ENCODE data around the gene GFOD2. TPM values are rescaled to one million over a fixed set of nuclear protein-coding genes. Genes with fewer than 3 reads are reported as not detected.

The GFOD2 gene, protein sequence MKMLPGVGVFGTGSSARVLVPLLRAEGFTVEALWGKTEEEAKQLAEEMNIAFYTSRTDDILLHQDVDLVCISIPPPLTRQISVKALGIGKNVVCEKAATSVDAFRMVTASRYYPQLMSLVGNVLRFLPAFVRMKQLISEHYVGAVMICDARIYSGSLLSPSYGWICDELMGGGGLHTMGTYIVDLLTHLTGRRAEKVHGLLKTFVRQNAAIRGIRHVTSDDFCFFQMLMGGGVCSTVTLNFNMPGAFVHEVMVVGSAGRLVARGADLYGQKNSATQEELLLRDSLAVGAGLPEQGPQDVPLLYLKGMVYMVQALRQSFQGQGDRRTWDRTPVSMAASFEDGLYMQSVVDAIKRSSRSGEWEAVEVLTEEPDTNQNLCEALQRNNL
- total RNA-seq, result 62.0 TPM

DNA sequence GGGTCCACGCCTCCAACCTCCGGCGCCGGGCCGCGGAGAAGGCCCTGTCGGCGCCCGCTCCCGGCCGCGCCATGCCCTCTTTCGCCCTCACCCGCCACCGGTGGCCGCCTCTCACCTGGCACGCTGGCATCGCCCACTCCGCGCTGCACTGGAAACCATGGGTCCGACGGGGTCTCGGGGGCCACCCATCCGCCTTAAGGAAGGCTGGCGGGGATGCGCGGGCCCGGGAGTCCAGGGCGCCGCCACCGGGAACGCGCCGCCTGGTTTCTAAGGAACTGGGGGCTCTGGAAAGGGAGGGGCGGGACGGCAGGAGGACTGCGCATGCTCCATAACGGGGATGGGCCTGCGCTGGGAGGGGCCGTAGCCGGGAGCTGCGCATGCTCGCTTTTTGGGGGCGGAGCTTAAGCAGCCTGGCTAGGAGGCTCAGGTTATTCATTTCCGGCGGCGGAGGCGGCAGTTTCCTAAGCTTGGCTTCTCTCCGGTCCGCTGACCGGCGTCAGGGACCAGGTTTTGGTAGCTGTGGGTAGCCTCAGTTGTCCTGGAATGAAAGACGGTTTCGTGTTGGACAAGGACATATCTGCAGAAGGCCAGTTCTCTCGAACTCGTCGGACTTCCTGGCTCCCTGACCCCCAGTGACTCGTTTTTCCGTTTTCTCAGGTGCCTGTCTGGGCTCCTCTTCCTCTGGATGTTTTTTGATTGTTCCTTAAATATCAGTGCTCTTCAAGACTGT lies at the start of gene GFOD2:
TSS of gene GFOD2 (minus strand) at position 269 of the 730 bp plus-strand sequence. CDS start 33,601 bp downstream, outside the sequence.

DNA sequence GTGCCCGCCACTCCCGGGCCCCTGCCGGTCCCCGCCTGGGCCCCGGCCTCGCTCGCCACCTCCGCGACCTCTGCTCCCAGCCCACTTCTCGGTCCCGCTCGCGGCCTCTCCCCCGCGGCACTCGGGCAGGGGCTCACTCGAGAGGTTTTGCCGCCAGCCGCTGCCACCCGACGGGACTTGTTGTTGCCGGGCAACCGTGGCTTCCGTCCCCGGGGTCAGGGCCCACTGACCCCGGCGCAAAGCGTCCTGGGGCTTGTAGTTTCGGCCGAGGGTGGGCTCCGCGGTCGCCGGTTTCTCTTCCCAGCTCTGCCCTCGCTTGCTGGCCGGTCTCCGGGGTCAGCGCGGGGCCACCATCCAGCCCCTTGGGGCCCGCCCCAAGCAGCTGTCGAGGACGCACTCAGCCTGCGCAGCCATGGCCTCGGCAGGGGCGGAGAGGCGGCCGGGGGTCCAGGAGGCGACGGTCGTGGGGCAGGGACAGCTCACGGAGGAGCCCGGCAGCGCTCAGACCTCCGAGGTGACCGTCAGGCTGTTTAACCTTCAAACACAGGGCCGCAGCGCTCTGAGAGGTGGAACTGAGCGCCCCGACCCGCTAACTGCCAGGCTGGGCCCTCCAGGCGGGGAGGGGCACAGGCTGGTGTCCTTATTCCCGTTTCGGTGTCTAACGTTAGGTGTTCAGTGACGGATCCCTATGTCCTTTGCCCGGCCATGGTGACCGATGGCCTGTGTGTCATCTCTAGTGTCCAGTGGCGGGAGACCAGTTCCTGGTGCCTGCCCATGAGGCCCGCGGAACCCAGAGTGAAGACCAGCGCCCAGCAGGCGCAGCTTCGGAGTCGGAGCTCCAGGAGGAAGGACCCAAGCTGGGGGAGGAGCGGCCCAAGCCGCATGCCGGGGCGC lies 52.3 kb downstream of the GFOD2 start, which contains the start of the genes C16orf86 and ENKD1:
TSS of gene C16orf86 (plus strand) at position 256 of the 894 bp plus-strand sequence. CDS start at position 413, 157 bp downstream.
TSS of gene ENKD1 (minus strand) at position 192 of the 894 bp plus-strand sequence. CDS start 308 bp downstream, outside the sequence.

DNA sequence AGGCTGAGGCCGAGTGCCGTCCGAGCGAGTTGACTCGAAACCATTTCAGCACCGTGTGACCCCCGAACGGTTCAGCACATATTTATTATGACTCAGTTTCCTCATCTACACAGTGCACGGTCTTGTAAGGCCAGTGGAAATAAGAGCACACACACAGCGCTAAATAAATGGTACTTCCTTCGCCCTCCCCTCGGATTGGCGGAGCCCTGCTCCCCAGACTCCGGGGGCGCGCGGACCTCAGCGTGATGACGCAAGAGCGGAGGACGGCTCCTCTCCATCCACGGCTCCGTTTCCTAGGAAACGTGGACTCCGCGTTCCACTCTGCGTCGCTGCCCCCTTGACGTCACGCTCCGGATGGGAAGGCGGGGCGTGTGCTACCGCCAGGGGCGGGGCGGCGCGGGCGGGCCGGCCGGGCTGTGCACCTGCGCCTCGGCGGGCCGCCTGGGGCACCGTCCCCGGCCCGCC lies 58.5 kb downstream of the GFOD2 start, which contains the start of gene PARD6A:
TSS of gene PARD6A (plus strand) at position 397 of the 465 bp plus-strand sequence. CDS start 79 bp downstream, outside the sequence.

DNA sequence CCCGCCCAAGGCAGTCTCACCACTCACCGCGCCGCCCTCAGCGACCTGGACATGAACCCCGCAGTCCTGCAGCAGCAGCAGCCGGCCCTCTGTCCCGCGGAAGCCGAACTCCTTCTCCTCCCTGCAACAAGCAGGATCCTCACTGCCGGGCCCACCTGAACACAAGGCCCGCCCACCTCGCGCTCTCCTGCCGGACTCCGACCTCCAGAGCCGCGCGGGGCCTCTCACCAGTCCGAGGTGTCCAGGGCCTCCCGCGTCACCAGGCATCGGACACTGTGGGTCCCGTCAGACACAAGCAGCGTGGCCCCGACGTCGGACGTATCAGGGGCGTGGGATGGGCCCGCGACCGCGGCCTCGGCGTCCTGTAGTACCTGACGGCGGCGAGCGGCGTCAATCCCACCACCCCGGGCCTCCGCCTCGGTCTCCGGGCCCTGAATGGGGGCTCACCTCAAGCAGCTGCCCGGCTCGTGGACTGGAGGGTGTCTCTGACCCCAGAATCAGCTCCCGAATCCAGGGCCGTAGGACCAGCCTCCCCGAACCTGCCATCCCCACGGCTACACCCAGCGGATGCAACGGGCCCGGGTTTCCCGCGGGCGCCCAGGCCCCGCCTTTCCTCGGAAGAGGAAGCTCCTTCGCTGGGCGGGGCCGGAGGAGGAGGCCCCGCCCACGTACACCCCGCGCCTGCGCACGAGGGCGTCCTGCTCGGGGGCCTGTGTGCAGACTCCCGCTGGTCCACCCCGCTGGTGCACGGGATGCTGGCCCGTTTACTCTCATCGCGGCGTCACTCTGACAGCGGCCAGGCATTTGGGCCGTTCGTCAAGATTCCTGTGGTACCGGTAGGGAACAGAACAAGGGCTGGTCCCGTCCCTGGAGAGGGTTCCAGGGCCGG lies 59.2 kb downstream of the GFOD2 start, which contains the start of gene ACD:
TSS of gene ACD (minus strand) at position 586 of the 889 bp plus-strand sequence. CDS start at position 546, 40 bp downstream.

Other genes with a start within 250 kb of the GFOD2 start
- 91.4 TPM for gene ATP6V0D1, start 238.2 kb downstream of the GFOD2 start, total RNA-seq
- gene AGRP, start 235.8 kb downstream of the GFOD2 start, total RNA-seq, result not detected
- gene RIPOR1, start 190.5 kb downstream of the GFOD2 start, total RNA-seq, result 61.3 TPM
- gene CTCF, start 156.8 kb downstream of the GFOD2 start, total RNA-seq, result 61.7 TPM
- 3.1 TPM for gene CARMIL2, start 74.2 kb downstream of the GFOD2 start, total RNA-seq
- 27.2 TPM for gene ACD, start 59.1 kb downstream of the GFOD2 start, total RNA-seq
- 7.8 TPM for gene PARD6A, start 58.4 kb downstream of the GFOD2 start, total RNA-seq
- gene ENKD1, start 52.6 kb downstream of the GFOD2 start, total RNA-seq, result 10.3 TPM
- gene C16orf86, start 52.5 kb downstream of the GFOD2 start, total RNA-seq, result 1.3 TPM
- 16.0 TPM for gene RANBP10, start 87.2 kb upstream of the GFOD2 start, total RNA-seq
- gene TSNAXIP1, start 87.6 kb upstream of the GFOD2 start, total RNA-seq, result 6.3 TPM
- gene THAP11, start 123.0 kb upstream of the GFOD2 start, total RNA-seq, result 25.7 TPM
- 110 TPM for gene NUTF2, start 127.6 kb upstream of the GFOD2 start, total RNA-seq
- 49.1 TPM for gene CENPT, start 128.4 kb upstream of the GFOD2 start, total RNA-seq
- 67.0 TPM for gene EDC4, start 153.7 kb upstream of the GFOD2 start, total RNA-seq
- gene NRN1L, start 165.6 kb upstream of the GFOD2 start, total RNA-seq, result not detected
- gene PSKH1, start 173.9 kb upstream of the GFOD2 start, total RNA-seq, result 21.3 TPM
- 4.7 TPM for gene CTRL, start 212.5 kb upstream of the GFOD2 start, total RNA-seq
- gene PSMB10, start 217.5 kb upstream of the GFOD2 start, total RNA-seq, result 11.6 TPM
- gene LCAT, start 224.8 kb upstream of the GFOD2 start, total RNA-seq, result 1.3 TPM
- 13.5 TPM for gene SLC12A4, start 249.3 kb upstream of the GFOD2 start, total RNA-seq